Measurements from ENCODE around the gene NKAPD1. TPM values are rescaled to one million over a fixed set of nuclear protein-coding genes. Genes with fewer than 3 reads are reported as not detected.

Gene NKAPD1
- total and polyA plus RNA-seq, 2 of the 4 experiments (the other 2 are of a cell fraction) = 8.4 to 17.2 TPM

GRCh38 chr11:112096194-112096593, 22.1 kb downstream of the NKAPD1 start:
- peaks cover 15% of the 10 kb centered on the region; the same call in 1 of the 2 replicates for H3K9me1 ChIP-seq (ENCODE audit: insufficient read depth, low read length)
- ChIA-PET POLR2A (ENCODE audit: unreplicated experiment) (no interaction called here), CTCF (interaction anchor here (1.2 kb wide), 1 partner anchor 79 kb away, joined by 4 read pairs; the partner anchor contains the start of gene BCO2)
- H3K79me1 ChIP-seq (ENCODE audit: low read depth in 1 of 2, low read length in 2 of 2) = peaks cover 22 to 33% of the 10 kb centered on the region in 2 experiments; a peak in 3 of 4 replicates
- no peak overlapping the region for H2AFZ ChIP-seq (replicated peaks; ENCODE audit: low read length, poor library complexity)
- H4K5ac ChIP-seq (ENCODE audit: low read depth, low read length) = peak overlapping the region; percentile 6; the same call in 1 of the 2 replicates
- H3K27me3 ChIP-seq (ENCODE audit: control insufficient read depth, insufficient read depth, low read length) = no peaks in the 10 kb centered on the region
- H3K36me3 ChIP-seq (ENCODE audit: control insufficient read depth, insufficient read depth, low read length) = peaks cover 19% of the 10 kb centered on the region
- H3K27ac ChIP-seq (ENCODE audit: insufficient read depth, low read length) = peak overlapping the region; percentile 38; the same call in 1 of the 2 replicates
- H3K14ac ChIP-seq (replicated peaks; ENCODE audit: low read depth, low read length) = no peak overlapping the region
- peak; percentile 83 for ATAC-seq (ENCODE audit: low read depth)
- no peak overlapping the region for H3K4me3 ChIP-seq (ENCODE audit: insufficient read depth, low read depth, low read length)
- H3K4ac ChIP-seq (ENCODE audit: low read depth, low read length) = peak overlapping the region; percentile 90; the same call in 1 of the 2 replicates
- H3K23ac ChIP-seq (ENCODE audit: low read depth, low read length) = no peak overlapping the region
- peak; percentile 81 for DNase-seq
- H3K18ac ChIP-seq (ENCODE audit: low read depth, low read length) = peak overlapping the region; percentile 98; the same call in 1 of the 2 replicates
- H4K91ac ChIP-seq (ENCODE audit: insufficient read depth, low read depth, low read length) = peak overlapping the region; percentile 57; the same call in 1 of the 2 replicates
- in situ Hi-C loops (cut with MboI; ENCODE audit: low sequenced_read_pairs) = no loop called here
- dilution Hi-C loops (cut with HindIII; ENCODE audit: low sequenced_read_pairs, unreplicated experiment) = no loop called here
- peak overlapping the region; percentile 7; the same call in 1 of the 2 replicates for H3K4me2 ChIP-seq (ENCODE audit: low read depth, low read length)
- no peaks in the 10 kb centered on the region for H4K20me1 ChIP-seq (ENCODE audit: insufficient read depth, low read length)
- TF ChIP-seq CTCF (conservative IDR thresholded peaks at IDR 0.05; ENCODE audit: low read depth, low read length) (no peak), POLR2A (IDR thresholded peaks at IDR 0.05; ENCODE audit: low read depth, low read length) (no peak), BHLHE40 (IDR thresholded peaks at IDR 0.05; ENCODE audit: low read depth, low read length) (0 out of 2 replicates have a peak, but pooled peaks have one; percentile 21), FOS (IDR thresholded peaks at IDR 0.05; ENCODE audit: low read depth, low read length) (peak; percentile 41; the same call in 1 of the 2 replicates), RFX5 (IDR thresholded peaks at IDR 0.05; ENCODE audit: low read depth, low read length) (no peak)
- H3K56ac ChIP-seq (ENCODE audit: extremely low read depth, insufficient read depth, low read length) = peak overlapping the region; percentile 29; the same call in 1 of the 2 replicates
- H2BK120ac ChIP-seq (ENCODE audit: low read depth, low read length) = peak overlapping the region; percentile 82; the same call in 1 of the 2 replicates
- intact Hi-C loops (cut with micrococcal nuclease) = no loop called here
- no peaks in the 10 kb centered on the region for H3K9me3 ChIP-seq (ENCODE audit: control insufficient read depth, insufficient read depth, low read length)
- no peak overlapping the region for H2AK5ac ChIP-seq (ENCODE audit: low read depth, low read length)
- H2BK15ac ChIP-seq (ENCODE audit: low read depth, low read length) = 0 out of 3 replicates have a peak overlapping the region, but pooled peaks have one; percentile 43
- peak overlapping the region in 1 of 2 experiments; percentile 53; a peak in 2 of 4 replicates for H4K8ac ChIP-seq (ENCODE audit: low read depth in 2 of 2, low read length in 2 of 2)
- H2BK5ac ChIP-seq (ENCODE audit: low read depth, low read length, poor library complexity, severe bottlenecking) = peak overlapping the region; percentile 94
- no TSS peak for BruUV-seq (replicated peaks)
- H3K9ac ChIP-seq (ENCODE audit: low read depth, low read length) = no peak overlapping the region
- peaks cover 21% of the 10 kb centered on the region for H3K4me1 ChIP-seq (ENCODE audit: control insufficient read depth, insufficient read depth, low read length)
- H2AK9ac ChIP-seq (replicated peaks; ENCODE audit: low read depth, low read length, poor library complexity) = no peak overlapping the region
- 0 out of 2 replicates have a peak overlapping the region, but pooled peaks have one; percentile 12 for H2BK20ac ChIP-seq (ENCODE audit: low read depth, low read length)

Data from IMR-90 (cell line).